Measurements from ENCODE around the gene PROM1.

The PROM1 gene

DNA sequence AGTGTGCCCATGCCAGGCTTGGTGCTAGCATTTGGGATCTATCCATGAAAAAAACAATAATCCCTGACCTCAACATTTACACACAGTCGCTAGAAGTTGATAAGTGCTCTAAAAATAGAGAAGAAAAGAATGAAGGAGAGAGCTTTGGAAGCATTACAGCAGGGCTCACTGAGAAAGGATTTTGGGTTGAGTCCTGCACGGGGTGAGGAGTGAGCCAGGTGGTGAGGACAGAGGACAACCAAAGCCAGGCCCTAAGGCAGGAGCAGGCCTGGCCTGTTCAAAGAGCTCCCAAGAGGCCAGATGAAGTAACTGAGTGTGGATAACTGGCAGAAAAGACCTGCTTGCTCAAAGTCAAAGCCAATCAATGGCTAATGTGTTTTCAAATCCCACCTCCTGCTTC is 20.7 kb upstream of the PROM1 start:
- Histone ChIP-seq H3K79me2 (ENCODE audit: insufficient read depth, low read length) (no peaks in the 10 kb centered on the region), H3K27me3 (ENCODE audit: insufficient read depth, low read length, poor library complexity, severe bottlenecking) (no peaks in the 10 kb centered on the region), H3K4me3 (ENCODE audit: low read length, poor library complexity, severe bottlenecking) (no peak overlapping the region), H3K4me1 (ENCODE audit: insufficient read depth, low read length, poor library complexity, severe bottlenecking) (no peaks in the 10 kb centered on the region), H3F3A (ENCODE audit: low read depth) (no peaks in the 10 kb centered on the region), H3K36me3 (ENCODE audit: insufficient read depth, low read length) (no peaks in the 10 kb centered on the region), H3K9me3 (ENCODE audit: insufficient read depth, low read depth, low read length) (no peaks in the 10 kb centered on the region), H2AFZ (ENCODE audit: low read length) (no peak overlapping the region), H3K4me2 (ENCODE audit: low read depth, low read length, poor library complexity, severe bottlenecking) (no peak overlapping the region), H3K9ac (ENCODE audit: low read depth, low read length, poor library complexity, severe bottlenecking) (no peak overlapping the region), H3K9me2 (replicated peaks; ENCODE audit: low read depth, low read length) (no peaks in the 10 kb centered on the region), H4K20me1 (ENCODE audit: insufficient read depth, low read length, poor library complexity, severe bottlenecking) (no peaks in the 10 kb centered on the region)
- TF ChIP-seq, protein P1, sequence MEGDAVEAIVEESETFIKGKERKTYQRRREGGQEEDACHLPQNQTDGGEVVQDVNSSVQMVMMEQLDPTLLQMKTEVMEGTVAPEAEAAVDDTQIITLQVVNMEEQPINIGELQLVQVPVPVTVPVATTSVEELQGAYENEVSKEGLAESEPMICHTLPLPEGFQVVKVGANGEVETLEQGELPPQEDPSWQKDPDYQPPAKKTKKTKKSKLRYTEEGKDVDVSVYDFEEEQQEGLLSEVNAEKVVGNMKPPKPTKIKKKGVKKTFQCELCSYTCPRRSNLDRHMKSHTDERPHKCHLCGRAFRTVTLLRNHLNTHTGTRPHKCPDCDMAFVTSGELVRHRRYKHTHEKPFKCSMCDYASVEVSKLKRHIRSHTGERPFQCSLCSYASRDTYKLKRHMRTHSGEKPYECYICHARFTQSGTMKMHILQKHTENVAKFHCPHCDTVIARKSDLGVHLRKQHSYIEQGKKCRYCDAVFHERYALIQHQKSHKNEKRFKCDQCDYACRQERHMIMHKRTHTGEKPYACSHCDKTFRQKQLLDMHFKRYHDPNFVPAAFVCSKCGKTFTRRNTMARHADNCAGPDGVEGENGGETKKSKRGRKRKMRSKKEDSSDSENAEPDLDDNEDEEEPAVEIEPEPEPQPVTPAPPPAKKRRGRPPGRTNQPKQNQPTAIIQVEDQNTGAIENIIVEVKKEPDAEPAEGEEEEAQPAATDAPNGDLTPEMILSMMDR (conservative IDR thresholded peaks at IDR 0.05; ENCODE audit: low read length): no peak
- no peak for TF ChIP-seq EZH2phosphoT487 (IDR thresholded peaks at IDR 0.05; ENCODE audit: borderline replicate concordance)

DNA sequence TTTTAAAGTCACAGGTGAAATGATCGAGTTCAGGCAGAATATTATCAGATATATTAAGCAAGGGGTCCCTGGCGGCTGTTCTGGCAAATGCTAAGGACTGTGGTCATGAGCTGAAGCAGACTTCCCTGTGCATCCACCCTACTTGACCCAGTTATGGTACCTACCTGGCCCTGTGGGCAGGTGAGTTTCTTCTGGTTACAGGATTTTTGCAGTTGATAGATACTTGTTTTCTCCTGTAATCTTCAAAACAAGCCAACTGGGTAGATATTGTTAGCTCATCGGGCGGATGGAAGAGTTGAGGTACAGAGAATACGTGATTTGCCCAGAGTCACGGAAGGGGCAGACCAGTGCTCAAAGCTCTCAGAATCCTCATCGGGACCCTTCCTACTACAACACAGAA is 18.5 kb upstream of the PROM1 start:
- TF ChIP-seq EZH2phosphoT487 (IDR thresholded peaks at IDR 0.05; ENCODE audit: borderline replicate concordance): no peak
- TF ChIP-seq, protein P1 (conservative IDR thresholded peaks at IDR 0.05; ENCODE audit: low read length): no peak
- Histone ChIP-seq H3K9me2 (replicated peaks; ENCODE audit: low read depth, low read length) (no peaks in the 10 kb centered on the region), H3K4me2 (ENCODE audit: low read depth, low read length, poor library complexity, severe bottlenecking) (no peak overlapping the region), H3F3A (ENCODE audit: low read depth) (no peaks in the 10 kb centered on the region), H3K9ac (ENCODE audit: low read depth, low read length, poor library complexity, severe bottlenecking) (no peak overlapping the region), H3K9me3 (ENCODE audit: insufficient read depth, low read depth, low read length) (no peaks in the 10 kb centered on the region), H2AFZ (ENCODE audit: low read length) (no peak overlapping the region), H3K36me3 (ENCODE audit: insufficient read depth, low read length) (no peaks in the 10 kb centered on the region), H3K27me3 (ENCODE audit: insufficient read depth, low read length, poor library complexity, severe bottlenecking) (no peaks in the 10 kb centered on the region), H3K79me2 (ENCODE audit: insufficient read depth, low read length) (no peaks in the 10 kb centered on the region), H4K20me1 (ENCODE audit: insufficient read depth, low read length, poor library complexity, severe bottlenecking) (no peaks in the 10 kb centered on the region), H3K4me1 (ENCODE audit: insufficient read depth, low read length, poor library complexity, severe bottlenecking) (no peaks in the 10 kb centered on the region), H3K4me3 (ENCODE audit: low read length, poor library complexity, severe bottlenecking) (no peak overlapping the region)

DNA sequence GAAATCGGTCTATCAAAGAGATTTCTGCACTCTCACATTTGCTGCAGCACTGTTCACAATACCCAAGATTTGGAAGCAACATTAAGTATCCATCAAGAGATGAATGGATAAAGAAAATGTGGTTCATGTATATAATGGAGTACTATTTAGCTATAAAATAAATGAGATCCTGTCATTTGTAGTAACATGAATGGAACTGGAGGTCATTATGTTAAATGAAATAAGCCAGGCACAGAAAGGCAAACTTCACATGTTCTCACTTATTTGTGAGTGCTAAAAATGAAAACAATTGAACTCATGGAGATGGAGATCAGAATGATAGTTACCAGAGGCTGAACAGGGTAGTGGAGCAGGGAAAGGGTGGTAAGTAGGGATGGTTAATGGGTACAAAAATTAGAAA is 17.0 kb upstream of the PROM1 start:
- Histone ChIP-seq H3K4me2 (ENCODE audit: low read depth, low read length, poor library complexity, severe bottlenecking) (no peak overlapping the region), H3K27me3 (ENCODE audit: insufficient read depth, low read length, poor library complexity, severe bottlenecking) (no peaks in the 10 kb centered on the region), H2AFZ (ENCODE audit: low read length) (no peak overlapping the region), H3K79me2 (ENCODE audit: insufficient read depth, low read length) (no peaks in the 10 kb centered on the region), H4K20me1 (ENCODE audit: insufficient read depth, low read length, poor library complexity, severe bottlenecking) (no peaks in the 10 kb centered on the region), H3K36me3 (ENCODE audit: insufficient read depth, low read length) (no peaks in the 10 kb centered on the region), H3K4me1 (ENCODE audit: insufficient read depth, low read length, poor library complexity, severe bottlenecking) (no peaks in the 10 kb centered on the region), H3K9me3 (ENCODE audit: insufficient read depth, low read depth, low read length) (no peaks in the 10 kb centered on the region), H3K9me2 (replicated peaks; ENCODE audit: low read depth, low read length) (no peaks in the 10 kb centered on the region), H3K4me3 (ENCODE audit: low read length, poor library complexity, severe bottlenecking) (no peak overlapping the region), H3F3A (ENCODE audit: low read depth) (no peaks in the 10 kb centered on the region), H3K9ac (ENCODE audit: low read depth, low read length, poor library complexity, severe bottlenecking) (no peak overlapping the region)
- TF ChIP-seq, protein P1 (conservative IDR thresholded peaks at IDR 0.05; ENCODE audit: low read length): no peak
- no peak for TF ChIP-seq EZH2phosphoT487 (IDR thresholded peaks at IDR 0.05; ENCODE audit: borderline replicate concordance)
